GM18519 (cell line): ENCODE data around the gene DOK6.

Experiments
- ATAC-seq: cut with Tn5 transposase; IDR thresholded peaks from one replicate; pipeline ENCODE4 v1.9.1; 2021; ENCODE audit warnings: mild to moderate bottlenecking, moderate library complexity; ENCODE audit not compliant: unreplicated experiment, low FRiP score

DOK6 gene

GRCh38 chr18:69414184-69414583, 13.5 kb downstream of the DOK6 start:
- no peak for ATAC-seq

- no peak for ATAC-seq
Observed at GRCh38 chr18:69432847-69433246, 32.2 kb downstream of the DOK6 start.

- no peak for ATAC-seq
Observed at GRCh38 chr18:69435000-69435399, 34.3 kb downstream of the DOK6 start.

- ATAC-seq = no peak
Observed at GRCh38 chr18:69444221-69444620, 43.5 kb downstream of the DOK6 start.

GRCh38 chr18:69447886-69448285, 47.2 kb downstream of the DOK6 start:
- ATAC-seq = no peak

- ATAC-seq = no peak
Observed at GRCh38 chr18:69455125-69455524, 54.4 kb downstream of the DOK6 start.

- ATAC-seq = peak; percentile 96
Observed at GRCh38 chr18:69469444-69469919, 68.8 kb downstream of the DOK6 start.

GRCh38 chr18:69480460-69480859, 79.8 kb downstream of the DOK6 start:
- no peak for ATAC-seq

- ATAC-seq = no peak
Observed at GRCh38 chr18:69483574-69483973, 82.9 kb downstream of the DOK6 start.

GRCh38 chr18:69484699-69485396, 84.2 kb downstream of the DOK6 start:
- no peak for ATAC-seq

GRCh38 chr18:69487488-69488394, 87.1 kb downstream of the DOK6 start:
- ATAC-seq = no peak

- no peak for ATAC-seq
Observed at GRCh38 chr18:69490072-69490471, 89.4 kb downstream of the DOK6 start.

GRCh38 chr18:69490813-69491212, 90.1 kb downstream of the DOK6 start:
- no peak for ATAC-seq

GRCh38 chr18:69491576-69491975, 90.9 kb downstream of the DOK6 start:
- ATAC-seq = no peak

- ATAC-seq = no peak
Observed at GRCh38 chr18:69492861-69493260, 92.2 kb downstream of the DOK6 start.

- no peak for ATAC-seq
Observed at GRCh38 chr18:69494841-69495240, 94.2 kb downstream of the DOK6 start.

GRCh38 chr18:69495338-69495737, 94.7 kb downstream of the DOK6 start:
- no peak for ATAC-seq

GRCh38 chr18:69495841-69496533, 95.3 kb downstream of the DOK6 start:
- no peak for ATAC-seq

- no peak for ATAC-seq
Observed at GRCh38 chr18:69518989-69519388, 118.3 kb downstream of the DOK6 start.

- no peak for ATAC-seq
Observed at GRCh38 chr18:69523582-69523981, 122.9 kb downstream of the DOK6 start.

- ATAC-seq = no peak
Observed at GRCh38 chr18:69528435-69528834, 127.7 kb downstream of the DOK6 start.
